GM12872 (cell line): ENCODE results near the gene TBC1D13.

Experiments used
- CTCF ChIP-seq: IDR thresholded peaks from 3 replicates; pipeline ENCODE4 v1.5.1; 2011; ENCODE audit warnings: low read depth, mild to moderate bottlenecking, low read length, moderate library complexity; ENCODE audit not compliant: insufficient read depth

TBC1D13 gene

GRCh38 chr9:128846680-128847030, 59.6 kb downstream of the TBC1D13 start:
- no peak for TF ChIP-seq CTCF

- TF ChIP-seq CTCF: no peak
Observed at GRCh38 chr9:128847803-128848202, 60.8 kb downstream of the TBC1D13 start.

GRCh38 chr9:128851779-128852600, 64.9 kb downstream of the TBC1D13 start:
- TF ChIP-seq CTCF: 0 out of 3 replicates have a peak, but pooled peaks have one; percentile 20
